ENCODE data around the gene ISCU.

- TF ChIP-seq, protein P1, sequence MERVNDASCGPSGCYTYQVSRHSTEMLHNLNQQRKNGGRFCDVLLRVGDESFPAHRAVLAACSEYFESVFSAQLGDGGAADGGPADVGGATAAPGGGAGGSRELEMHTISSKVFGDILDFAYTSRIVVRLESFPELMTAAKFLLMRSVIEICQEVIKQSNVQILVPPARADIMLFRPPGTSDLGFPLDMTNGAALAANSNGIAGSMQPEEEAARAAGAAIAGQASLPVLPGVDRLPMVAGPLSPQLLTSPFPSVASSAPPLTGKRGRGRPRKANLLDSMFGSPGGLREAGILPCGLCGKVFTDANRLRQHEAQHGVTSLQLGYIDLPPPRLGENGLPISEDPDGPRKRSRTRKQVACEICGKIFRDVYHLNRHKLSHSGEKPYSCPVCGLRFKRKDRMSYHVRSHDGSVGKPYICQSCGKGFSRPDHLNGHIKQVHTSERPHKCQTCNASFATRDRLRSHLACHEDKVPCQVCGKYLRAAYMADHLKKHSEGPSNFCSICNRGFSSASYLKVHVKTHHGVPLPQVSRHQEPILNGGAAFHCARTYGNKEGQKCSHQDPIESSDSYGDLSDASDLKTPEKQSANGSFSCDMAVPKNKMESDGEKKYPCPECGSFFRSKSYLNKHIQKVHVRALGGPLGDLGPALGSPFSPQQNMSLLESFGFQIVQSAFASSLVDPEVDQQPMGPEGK (CRISPR knock-in tag; IDR thresholded peaks at IDR 0.05; ENCODE audit: borderline replicate concordance), result no peak
- no peak for TF ChIP-seq OSR1 (CRISPR knock-in tag; IDR thresholded peaks at IDR 0.05)
Observed at GRCh38 chr12:108568338-108569154, 6.2 kb downstream of the ISCU start.

Data from SK-N-SH treated with all-trans-retinoic acid at 6 μM for 48 hours (cell line).